NB4 (cell line): ENCODE data around the gene AGAP1.

Source experiments
- DNase-seq: peaks from one replicate; pipeline ENCODE4 v3.0.0; 2010; ENCODE audit warnings: low read depth
- H3K4me3 ChIP-seq: one replicate; pipeline ENCODE4 v1.5.1; 2011; ENCODE audit warnings: mild to moderate bottlenecking, low read depth, low read length, moderate library complexity
- CTCF ChIP-seq: IDR thresholded peaks from one replicate; pipeline ENCODE4 v1.5.1; 2012; ENCODE audit warnings: low read depth, low read length
- MYC ChIP-seq: IDR thresholded peaks from 2 replicates; pipeline ENCODE4 v1.6.1; 2011; ENCODE audit warnings: low read depth, low read length
- POLR2A ChIP-seq: IDR thresholded peaks from 2 replicates; pipeline ENCODE4 v1.6.1; 2011; ENCODE audit warnings: mild to moderate bottlenecking; ENCODE audit not compliant: insufficient read length; ENCODE audit errors: extremely low read depth
- TF ChIP-seq, protein P1 (sequence below): IDR thresholded peaks from 2 replicates; pipeline ENCODE4 v1.6.1; 2011; ENCODE audit warnings: low read depth, low read length

The AGAP1 gene

DNA sequence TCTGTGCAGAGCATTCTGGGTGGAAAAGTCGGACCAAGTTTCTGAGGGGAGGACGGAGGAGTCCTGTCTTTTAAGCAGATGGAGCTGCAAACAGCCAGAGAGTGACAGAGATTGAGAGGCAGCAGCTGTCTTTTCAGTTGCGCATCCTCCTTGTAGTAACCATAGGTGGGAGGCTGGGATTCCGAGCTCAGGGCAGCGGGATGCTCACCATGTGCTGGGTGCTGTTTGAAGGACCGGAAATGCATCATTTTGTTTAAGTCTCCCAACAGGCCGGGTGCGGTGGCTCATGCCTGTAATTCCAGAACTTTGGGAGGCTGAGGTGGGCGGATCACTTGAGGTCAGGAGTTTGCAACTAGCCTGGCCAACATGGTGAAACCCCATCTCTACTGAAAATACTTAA is 93.4 kb downstream of the AGAP1 start:
- DNase-seq: no peak
- no peak for TF ChIP-seq CTCF
- TF ChIP-seq, protein P1, sequence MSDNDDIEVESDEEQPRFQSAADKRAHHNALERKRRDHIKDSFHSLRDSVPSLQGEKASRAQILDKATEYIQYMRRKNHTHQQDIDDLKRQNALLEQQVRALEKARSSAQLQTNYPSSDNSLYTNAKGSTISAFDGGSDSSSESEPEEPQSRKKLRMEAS: no peak
- no peak for TF ChIP-seq POLR2A
- TF ChIP-seq MYC: no peak
- H3K4me3 ChIP-seq: no peak overlapping the region

DNA sequence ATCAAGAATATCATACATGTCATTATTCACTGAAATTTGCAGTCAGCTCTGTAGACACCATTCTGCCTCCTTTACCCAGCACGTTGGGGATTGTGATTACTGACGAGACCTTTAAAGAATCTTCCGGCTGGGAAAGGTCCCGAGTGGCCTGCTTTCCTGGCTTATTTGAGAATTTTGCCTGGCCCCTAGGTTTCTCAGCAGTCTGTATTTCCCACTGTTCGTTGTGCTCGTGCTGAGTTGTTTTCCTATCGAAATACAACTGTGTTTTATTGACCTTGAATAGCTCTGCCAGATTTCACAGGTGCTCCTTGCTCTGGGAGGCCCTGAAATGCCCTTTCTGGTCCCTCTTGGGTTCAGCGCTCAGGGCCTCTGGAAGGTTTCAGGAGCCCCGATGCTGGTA is 94.9 kb downstream of the AGAP1 start:
- no peak overlapping the region for H3K4me3 ChIP-seq
- no peak for DNase-seq
- TF ChIP-seq POLR2A (no peak), CTCF (no peak), MYC (no peak)
- TF ChIP-seq, protein P1: no peak

GRCh38 chr2:235591231-235591730 is 97.4 kb downstream of the AGAP1 start:
- no peak for DNase-seq
- TF ChIP-seq, protein P1: no peak
- no peak for TF ChIP-seq MYC
- TF ChIP-seq POLR2A: no peak
- TF ChIP-seq CTCF: no peak
- no peak overlapping the region for H3K4me3 ChIP-seq

DNA sequence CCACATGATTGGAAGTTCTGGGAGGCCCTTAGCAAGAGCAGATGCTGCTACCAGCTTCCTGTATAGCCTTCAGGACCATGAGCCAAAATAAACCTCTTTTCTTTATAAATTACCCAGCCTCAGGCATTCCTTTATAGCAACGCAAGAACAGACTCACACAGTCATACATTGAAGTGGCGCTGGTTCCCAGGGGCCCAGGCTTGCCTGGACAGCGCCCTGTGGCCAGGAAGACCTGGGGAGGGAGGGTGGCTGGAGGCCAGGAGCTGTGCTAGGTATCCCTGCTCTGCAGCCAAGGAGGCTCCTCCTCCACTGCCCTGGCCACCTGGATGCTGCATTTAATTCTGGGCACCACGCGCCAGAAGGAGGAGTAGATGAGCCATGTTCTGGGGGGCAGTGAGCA is 98.1 kb downstream of the AGAP1 start:
- no peak for DNase-seq

GRCh38 chr2:235592430-235592829 is 98.6 kb downstream of the AGAP1 start:
- no peak for DNase-seq
- no peak overlapping the region for H3K4me3 ChIP-seq
- TF ChIP-seq CTCF: no peak
- TF ChIP-seq POLR2A: no peak
- TF ChIP-seq MYC: no peak
- TF ChIP-seq, protein P1: no peak

More for the DNA sequence above, 98.1 kb downstream of the AGAP1 start:
- no peak overlapping the region for H3K4me3 ChIP-seq
- TF ChIP-seq MYC (no peak), CTCF (no peak), POLR2A (no peak)
- TF ChIP-seq, protein P1: no peak
